ENCODE data around the gene CTIF. TPM values are rescaled to one million over a fixed set of nuclear protein-coding genes. Genes with fewer than 3 reads are reported as not detected.

CTIF gene
- total RNA-seq, 4 donors from 2014 or later: 72.2 to 137 (median 86.5) TPM

GRCh38 chr18:48769006-48769636, 230.3 kb downstream of the CTIF start:
- no peak overlapping the region for H3K4me3 ChIP-seq
- H3K9me3 ChIP-seq: no peaks in the 10 kb centered on the region
- H3K36me3 ChIP-seq: peaks cover 0 to 67% (median 0%) of the 10 kb centered on the region in 3 donors
- H3K27ac ChIP-seq: no peak overlapping the region
- DNase-seq (ENCODE audit: low spot score in 2 of 2): no peak
- WGBS, 2 donors: 54 to 70% methylated on average over 9 to 10 of the region's 10 CpGs
- TF ChIP-seq CTCF (IDR thresholded peaks at IDR 0.05) (no peak), EP300 (IDR thresholded peaks at IDR 0.05) (no peak), POLR2A (IDR thresholded peaks at IDR 0.05) (no peak)
- H3K27me3 ChIP-seq: no peaks in the 10 kb centered on the region
- peaks cover 0 to 3% (median 0%) of the 10 kb centered on the region in 4 donors for H3K4me1 ChIP-seq

- no peak overlapping the region for H3K4me3 ChIP-seq
- no peak overlapping the region for H3K27ac ChIP-seq
- WGBS, 2 donors: 88 to 93% methylated on average over 8 of the region's 8 CpGs
- TF ChIP-seq CTCF (IDR thresholded peaks at IDR 0.05) (no peak), POLR2A (IDR thresholded peaks at IDR 0.05) (no peak), EP300 (IDR thresholded peaks at IDR 0.05) (no peak)
- peaks cover 0 to 3% (median 0%) of the 10 kb centered on the region in 4 donors for H3K4me1 ChIP-seq
- no peak for DNase-seq (ENCODE audit: low spot score in 2 of 2)
- peaks cover 0 to 63% (median 0%) of the 10 kb centered on the region in 3 donors for H3K36me3 ChIP-seq
- no peaks in the 10 kb centered on the region for H3K9me3 ChIP-seq
- H3K27me3 ChIP-seq: no peaks in the 10 kb centered on the region
These were observed 231.4 kb downstream of the CTIF start for GRCh38 chr18:48770243-48770642.

DNA sequence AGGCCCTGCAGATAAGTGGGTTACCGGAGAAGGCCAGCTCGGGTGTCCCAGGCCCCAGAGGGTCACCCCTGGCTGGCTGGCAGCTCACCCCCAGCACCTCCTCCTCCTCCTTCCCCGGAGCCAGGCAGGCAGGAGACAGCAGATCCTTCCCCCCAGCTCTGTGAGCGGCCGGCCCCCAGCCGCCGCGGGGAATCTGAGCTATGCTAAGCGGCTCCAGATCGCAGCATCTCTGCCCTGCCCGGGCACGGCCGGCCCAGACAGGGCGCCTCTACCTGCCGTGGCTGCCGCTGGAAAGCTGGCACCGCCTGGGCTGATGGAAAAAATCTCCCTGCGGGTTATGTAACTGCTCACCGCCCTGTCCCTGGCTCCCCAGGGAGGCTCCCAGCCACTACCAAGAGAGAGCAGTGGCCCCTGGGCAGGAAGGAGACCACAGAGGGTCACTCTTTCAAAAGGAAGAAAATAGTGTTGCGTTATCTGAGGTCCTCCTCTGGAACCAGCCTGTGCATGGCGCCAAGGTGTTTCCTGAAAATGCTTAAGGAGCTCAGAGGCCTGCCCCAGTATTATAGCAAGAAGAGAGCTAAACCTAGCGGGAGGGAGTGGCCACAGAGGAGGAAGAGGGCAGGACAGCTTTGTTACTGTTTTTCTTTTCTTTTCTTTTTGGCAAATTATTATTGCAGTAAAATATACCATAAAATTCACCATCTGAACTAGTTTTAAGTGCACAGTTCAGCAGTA, 233.0 kb downstream of the CTIF start:
- TF ChIP-seq CTCF (IDR thresholded peaks at IDR 0.05) (no peak), EP300 (IDR thresholded peaks at IDR 0.05) (no peak), POLR2A (IDR thresholded peaks at IDR 0.05) (no peak)
- no peak overlapping the region for H3K27ac ChIP-seq
- whole genome bisulfite sequencing, 2 donors: 68 to 70% methylated on average over 22 of the region's 22 CpGs
- H3K36me3 ChIP-seq: peaks cover 0 to 61% (median 0%) of the 10 kb centered on the region in 3 donors
- DNase-seq (ENCODE audit: low spot score in 2 of 2): no peak
- no peaks in the 10 kb centered on the region for H3K27me3 ChIP-seq
- H3K4me1 ChIP-seq: peaks cover 0 to 16% (median 0%) of the 10 kb centered on the region in 4 donors
- H3K4me3 ChIP-seq: no peak overlapping the region
- H3K9me3 ChIP-seq: no peaks in the 10 kb centered on the region

GRCh38 chr18:48772457-48772856, 233.6 kb downstream of the CTIF start:
- DNase-seq (ENCODE audit: low spot score in 2 of 2): no peak
- Histone ChIP-seq H3K4me1 (peaks cover 0 to 20% (median 0%) of the 10 kb centered on the region in 4 donors), H3K27me3 (no peaks in the 10 kb centered on the region), H3K9me3 (no peaks in the 10 kb centered on the region), H3K36me3 (peaks cover 0 to 55% (median 0%) of the 10 kb centered on the region in 3 donors), H3K27ac (no peak overlapping the region), H3K4me3 (no peak overlapping the region)
- no peak for TF ChIP-seq CTCF (IDR thresholded peaks at IDR 0.05)
- TF ChIP-seq EP300 (IDR thresholded peaks at IDR 0.05): no peak
- no peak for TF ChIP-seq POLR2A (IDR thresholded peaks at IDR 0.05)

DNA sequence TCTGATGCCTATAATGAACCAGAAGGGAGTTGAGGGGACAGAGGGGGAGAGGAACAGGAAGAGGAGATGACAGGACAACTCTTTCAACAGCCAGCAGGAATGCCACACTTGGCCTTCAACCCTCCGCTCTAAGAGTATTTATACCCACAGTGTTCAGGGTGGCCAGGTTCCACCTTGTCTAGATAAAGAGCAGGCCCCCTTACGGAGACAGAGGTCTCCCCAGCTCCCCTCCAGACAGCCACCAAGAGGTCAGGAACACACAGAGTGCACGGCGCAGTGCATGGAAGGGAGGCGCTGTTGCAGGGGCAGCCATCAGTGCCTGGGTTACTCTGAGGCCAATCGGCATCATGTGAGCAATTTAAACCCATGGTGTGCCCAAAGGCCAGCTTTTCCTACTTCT, 235.0 kb downstream of the CTIF start:
- 89 to 90% methylated on average over 6 of the region's 6 CpGs for WGBS, 2 donors
- peaks cover 0 to 51% (median 0%) of the 10 kb centered on the region in 3 donors for H3K36me3 ChIP-seq
- no peaks in the 10 kb centered on the region for H3K9me3 ChIP-seq
- no peaks in the 10 kb centered on the region for H3K27me3 ChIP-seq
- no peak overlapping the region for H3K27ac ChIP-seq
- no peak for TF ChIP-seq CTCF (IDR thresholded peaks at IDR 0.05)
- no peak for TF ChIP-seq POLR2A (IDR thresholded peaks at IDR 0.05)
- TF ChIP-seq EP300 (IDR thresholded peaks at IDR 0.05): no peak
- DNase-seq (ENCODE audit: low spot score in 2 of 2): no peak
- H3K4me1 ChIP-seq: peaks cover 0 to 22% (median 0%) of the 10 kb centered on the region in 4 donors
- no peak overlapping the region for H3K4me3 ChIP-seq
